ENCODE results near the gene LTN1. TPM values are rescaled to one million over a fixed set of nuclear protein-coding genes. Genes with fewer than 3 reads are reported as not detected.

LTN1 gene
- polyA plus RNA-seq, 3 donors = 6.0 to 14.0 (median 11.7) TPM

DNA sequence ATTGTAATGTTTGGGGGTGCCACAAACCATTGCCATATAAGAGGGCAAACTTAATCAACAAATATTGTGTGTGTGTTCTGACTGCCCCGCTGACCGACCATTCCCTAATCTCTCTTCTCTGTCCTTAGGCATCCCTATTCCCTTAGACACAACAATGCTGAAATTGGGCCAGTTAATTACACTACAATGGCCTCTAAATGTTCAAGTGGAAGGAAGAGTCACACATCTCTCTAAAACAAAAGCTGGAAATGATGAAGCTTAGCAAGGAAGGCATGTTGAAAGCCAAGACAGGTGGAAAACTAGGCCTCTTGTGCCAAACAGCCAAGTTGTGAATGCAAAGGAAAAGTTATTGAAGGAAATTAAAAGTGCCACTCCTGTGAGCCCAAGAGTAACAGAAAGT, 30.2 kb downstream of the LTN1 start:
- no peak for DNase-seq
- Mint-ChIP-seq H3K27ac (no peak overlapping the region), H3K27me3 (ENCODE audit: low read depth in 3 of 3) (no peaks in the 10 kb centered on the region), H3K36me3 (peaks cover 78 to 89% of the 10 kb centered on the region in 2 donors), H3K4me1 (no peaks in the 10 kb centered on the region), H3K4me3 (no peak overlapping the region), H3K9me3 (no peaks in the 10 kb centered on the region)
- WGBS (ENCODE audit: insufficient coverage) = no CpG with 5 or more reads among the region's 2 CpGs
- Histone ChIP-seq H3K9me3 (replicated peaks in 1 of 2; ENCODE audit: control insufficient read depth in 1 of 2, insufficient read depth in 1 of 2, low read length in 2 of 2) (no peaks in the 10 kb centered on the region), H3K4me3 (replicated peaks in 1 of 3; ENCODE audit: low read depth in 2 of 3, low read length in 3 of 3) (no peak overlapping the region), H3K4me2 (replicated peaks; ENCODE audit: extremely low read depth, low read length, poor library complexity, severe bottlenecking) (no peak overlapping the region), H3K27me3 (ENCODE audit: control insufficient read depth in 2 of 2, insufficient read depth in 2 of 2, low read length in 2 of 2) (no peaks in the 10 kb centered on the region), H3K4me1 (ENCODE audit: control insufficient read depth in 1 of 2, insufficient read depth in 2 of 2, low read length in 2 of 2) (no peaks in the 10 kb centered on the region), H3K9ac (ENCODE audit: insufficient read depth, low read length, poor library complexity, severe bottlenecking) (no peak overlapping the region), H2AFZ (ENCODE audit: insufficient read depth, low read depth, low read length, poor library complexity, severe bottlenecking) (no peak overlapping the region), H3K79me2 (ENCODE audit: insufficient read depth, low read length) (no peaks in the 10 kb centered on the region), H3K27ac (ENCODE audit: low read depth in 1 of 2, low read length in 2 of 2) (no peak overlapping the region), H4K20me1 (ENCODE audit: insufficient read depth, low read length) (no peaks in the 10 kb centered on the region), H3K36me3 (replicated peaks in 1 of 2; ENCODE audit: control insufficient read depth in 1 of 2, insufficient read depth in 2 of 2, low read length in 2 of 2) (peaks cover 84 to 100% of the 10 kb centered on the region in 2 donors)
- TF ChIP-seq, protein P1, sequence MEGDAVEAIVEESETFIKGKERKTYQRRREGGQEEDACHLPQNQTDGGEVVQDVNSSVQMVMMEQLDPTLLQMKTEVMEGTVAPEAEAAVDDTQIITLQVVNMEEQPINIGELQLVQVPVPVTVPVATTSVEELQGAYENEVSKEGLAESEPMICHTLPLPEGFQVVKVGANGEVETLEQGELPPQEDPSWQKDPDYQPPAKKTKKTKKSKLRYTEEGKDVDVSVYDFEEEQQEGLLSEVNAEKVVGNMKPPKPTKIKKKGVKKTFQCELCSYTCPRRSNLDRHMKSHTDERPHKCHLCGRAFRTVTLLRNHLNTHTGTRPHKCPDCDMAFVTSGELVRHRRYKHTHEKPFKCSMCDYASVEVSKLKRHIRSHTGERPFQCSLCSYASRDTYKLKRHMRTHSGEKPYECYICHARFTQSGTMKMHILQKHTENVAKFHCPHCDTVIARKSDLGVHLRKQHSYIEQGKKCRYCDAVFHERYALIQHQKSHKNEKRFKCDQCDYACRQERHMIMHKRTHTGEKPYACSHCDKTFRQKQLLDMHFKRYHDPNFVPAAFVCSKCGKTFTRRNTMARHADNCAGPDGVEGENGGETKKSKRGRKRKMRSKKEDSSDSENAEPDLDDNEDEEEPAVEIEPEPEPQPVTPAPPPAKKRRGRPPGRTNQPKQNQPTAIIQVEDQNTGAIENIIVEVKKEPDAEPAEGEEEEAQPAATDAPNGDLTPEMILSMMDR (IDR thresholded peaks at IDR 0.05) = no peak
- intact Hi-C loops (cut with micrococcal nuclease) = no loop called here

DNA sequence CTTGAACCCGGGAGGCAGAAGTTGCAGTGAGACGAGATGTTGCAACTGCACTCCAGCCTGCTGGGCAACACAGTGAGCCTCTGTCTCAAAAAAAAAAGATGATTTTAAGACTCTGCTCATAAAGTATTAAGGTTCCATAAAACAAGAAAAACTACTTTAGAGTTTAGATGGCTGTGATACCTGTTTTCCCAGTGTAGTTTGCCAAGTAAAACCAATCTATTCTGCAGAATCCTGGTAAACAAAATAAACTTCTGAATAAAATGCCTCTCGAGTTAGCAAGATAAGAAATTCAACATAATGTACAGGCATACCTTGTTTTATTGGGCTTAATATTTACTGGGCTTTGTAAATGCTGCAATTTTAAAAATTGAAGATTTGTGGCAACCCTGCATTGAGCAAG, 30.8 kb downstream of the LTN1 start:
- Histone ChIP-seq H3K27ac (ENCODE audit: low read depth in 1 of 2, low read length in 2 of 2) (no peak overlapping the region), H3K79me2 (ENCODE audit: insufficient read depth, low read length) (no peaks in the 10 kb centered on the region), H3K4me3 (replicated peaks in 1 of 3; ENCODE audit: low read depth in 2 of 3, low read length in 3 of 3) (no peak overlapping the region), H3K27me3 (ENCODE audit: control insufficient read depth in 2 of 2, insufficient read depth in 2 of 2, low read length in 2 of 2) (no peaks in the 10 kb centered on the region), H4K20me1 (ENCODE audit: insufficient read depth, low read length) (no peaks in the 10 kb centered on the region), H3K36me3 (replicated peaks in 1 of 2; ENCODE audit: control insufficient read depth in 1 of 2, insufficient read depth in 2 of 2, low read length in 2 of 2) (peaks cover 83 to 100% of the 10 kb centered on the region in 2 donors), H3K4me2 (replicated peaks; ENCODE audit: extremely low read depth, low read length, poor library complexity, severe bottlenecking) (no peak overlapping the region), H3K4me1 (ENCODE audit: control insufficient read depth in 1 of 2, insufficient read depth in 2 of 2, low read length in 2 of 2) (no peaks in the 10 kb centered on the region), H3K9me3 (replicated peaks in 1 of 2; ENCODE audit: control insufficient read depth in 1 of 2, insufficient read depth in 1 of 2, low read length in 2 of 2) (no peaks in the 10 kb centered on the region), H2AFZ (ENCODE audit: insufficient read depth, low read depth, low read length, poor library complexity, severe bottlenecking) (no peak overlapping the region), H3K9ac (ENCODE audit: insufficient read depth, low read length, poor library complexity, severe bottlenecking) (no peak overlapping the region)
- Mint-ChIP-seq H3K4me1 (no peaks in the 10 kb centered on the region), H3K9me3 (no peaks in the 10 kb centered on the region), H3K4me3 (no peak overlapping the region), H3K27me3 (ENCODE audit: low read depth in 3 of 3) (no peaks in the 10 kb centered on the region), H3K36me3 (peaks cover 77 to 89% of the 10 kb centered on the region in 2 donors), H3K27ac (no peak overlapping the region)
- 100% methylated on average over 2 of the region's 3 CpGs for WGBS (ENCODE audit: insufficient coverage)
- DNase-seq = no peak
- TF ChIP-seq, protein P1 (IDR thresholded peaks at IDR 0.05) = no peak
- intact Hi-C loops (cut with micrococcal nuclease) = no loop called here
